ENCODE results near the gene PJVK. TPM values are rescaled to one million over a fixed set of nuclear protein-coding genes. Genes with fewer than 3 reads are reported as not detected.

Gene PJVK
- total RNA-seq, 2 experiments from 2014 or later = 4.0 to 6.9 TPM

DNA sequence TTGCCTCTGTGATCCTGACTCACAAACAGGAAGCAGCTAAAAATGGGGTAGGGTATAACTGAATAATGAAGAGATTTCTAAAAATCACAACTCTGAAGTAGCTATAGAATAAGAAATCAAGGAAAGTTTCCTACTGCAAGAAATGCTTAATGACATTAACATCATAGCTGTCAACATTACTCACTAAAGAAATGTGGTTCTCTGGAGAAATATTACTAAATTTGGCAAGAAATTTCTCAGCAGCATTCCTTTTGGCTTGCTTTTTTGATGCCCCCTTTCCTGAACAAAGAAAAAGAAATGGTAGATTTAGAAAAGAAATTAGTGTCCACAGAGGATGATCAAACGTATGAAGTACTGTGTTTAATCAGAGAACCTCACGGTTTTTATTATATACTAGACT is 9.8 kb upstream of the PJVK start:
- no TSS peak for BruUV-seq (replicated peaks)
- Histone ChIP-seq H4K20me1 (ENCODE audit: insufficient read depth, low read length) (no peaks in the 10 kb centered on the region), H3K27ac (ENCODE audit: low read depth, low read length, poor library complexity, severe bottlenecking) (no peak overlapping the region), H3K36me3 (ENCODE audit: insufficient read depth, low read length) (peaks cover 98% of the 10 kb centered on the region), H3K79me2 (ENCODE audit: insufficient read depth, low read depth, low read length) (no peaks in the 10 kb centered on the region), H3K4me2 (ENCODE audit: low read length) (no peak overlapping the region), H3K4me3 (ENCODE audit: low read depth, low read length, poor library complexity, severe bottlenecking) (no peak overlapping the region), H3K9me3 (ENCODE audit: low read length) (no peaks in the 10 kb centered on the region), H3K9me2 (ENCODE audit: insufficient read depth, low read length) (no peaks in the 10 kb centered on the region), H3K4me1 (ENCODE audit: insufficient read depth, low read length, poor library complexity, severe bottlenecking) (no peaks in the 10 kb centered on the region), H2AFZ (ENCODE audit: low read length) (no peak overlapping the region)
- TF ChIP-seq, protein P1, sequence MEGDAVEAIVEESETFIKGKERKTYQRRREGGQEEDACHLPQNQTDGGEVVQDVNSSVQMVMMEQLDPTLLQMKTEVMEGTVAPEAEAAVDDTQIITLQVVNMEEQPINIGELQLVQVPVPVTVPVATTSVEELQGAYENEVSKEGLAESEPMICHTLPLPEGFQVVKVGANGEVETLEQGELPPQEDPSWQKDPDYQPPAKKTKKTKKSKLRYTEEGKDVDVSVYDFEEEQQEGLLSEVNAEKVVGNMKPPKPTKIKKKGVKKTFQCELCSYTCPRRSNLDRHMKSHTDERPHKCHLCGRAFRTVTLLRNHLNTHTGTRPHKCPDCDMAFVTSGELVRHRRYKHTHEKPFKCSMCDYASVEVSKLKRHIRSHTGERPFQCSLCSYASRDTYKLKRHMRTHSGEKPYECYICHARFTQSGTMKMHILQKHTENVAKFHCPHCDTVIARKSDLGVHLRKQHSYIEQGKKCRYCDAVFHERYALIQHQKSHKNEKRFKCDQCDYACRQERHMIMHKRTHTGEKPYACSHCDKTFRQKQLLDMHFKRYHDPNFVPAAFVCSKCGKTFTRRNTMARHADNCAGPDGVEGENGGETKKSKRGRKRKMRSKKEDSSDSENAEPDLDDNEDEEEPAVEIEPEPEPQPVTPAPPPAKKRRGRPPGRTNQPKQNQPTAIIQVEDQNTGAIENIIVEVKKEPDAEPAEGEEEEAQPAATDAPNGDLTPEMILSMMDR (conservative IDR thresholded peaks at IDR 0.05; ENCODE audit: low read length) = no peak
- no peak for TF ChIP-seq EZH2phosphoT487 (IDR thresholded peaks at IDR 0.05; ENCODE audit: borderline replicate concordance, low read depth, low read length)
- intact Hi-C loops (cut with micrococcal nuclease; ENCODE audit: unreplicated experiment) = no loop called here
- POLR2A ChIA-PET = interaction anchor here (0.6 to 0.9 kb wide), 3 partner anchors 9 to 41 kb away, joined by 3 to 5 read pairs (median 3); no protein-coding TSS in a partner anchor
- CTCF ChIA-PET (ENCODE audit: unreplicated experiment) = interaction anchor here (0.9 to 1.0 kb wide), 2 partner anchors 9 to 26 kb away, joined by 3 to 4 read pairs; no protein-coding TSS in a partner anchor
- no peak for DNase-seq (ENCODE audit: low spot score)

DNA sequence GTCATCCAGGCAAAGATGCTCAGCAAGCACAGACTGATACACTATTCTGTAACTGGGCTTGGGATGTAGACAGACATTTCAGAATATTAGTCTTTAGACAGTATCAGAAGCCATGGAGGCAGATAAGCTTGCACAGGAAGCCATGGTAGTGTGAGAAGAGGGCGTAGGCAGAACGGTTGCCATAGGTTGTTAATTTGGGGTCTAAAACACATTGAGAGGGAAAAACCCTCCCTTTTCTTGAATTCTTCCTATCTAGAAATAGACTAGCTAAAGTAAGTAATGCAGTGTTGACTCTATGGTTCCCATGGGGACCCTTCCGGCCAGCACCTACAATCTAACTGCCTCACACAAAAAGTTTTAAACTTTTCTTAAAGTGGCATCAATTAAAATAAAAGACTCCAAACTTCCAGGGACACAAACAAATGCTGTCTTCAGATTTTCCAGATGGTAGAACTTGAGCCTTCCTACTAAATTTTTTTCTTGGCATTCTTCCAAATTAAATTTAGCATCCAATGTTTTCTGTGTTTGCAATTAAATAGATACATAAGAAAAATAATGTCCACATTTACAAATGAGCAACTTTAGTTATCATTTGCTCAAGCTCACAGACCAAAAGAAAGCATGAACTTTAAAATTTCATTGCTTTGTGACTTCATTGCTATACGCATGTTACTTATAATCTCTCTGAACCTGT is 2.1 kb upstream of the PJVK start:
- H3K4me3 ChIP-seq (ENCODE audit: low read depth, low read length, poor library complexity, severe bottlenecking) = peak overlapping the region; percentile 82
- peak overlapping the region; percentile 85 for H3K4me2 ChIP-seq (ENCODE audit: low read length)
- peaks cover 23% of the 10 kb centered on the region for H3K4me1 ChIP-seq (ENCODE audit: insufficient read depth, low read length, poor library complexity, severe bottlenecking)
- no peak overlapping the region for H2AFZ ChIP-seq (ENCODE audit: low read length)
- ChIA-PET POLR2A (interaction anchor here (0.6 to 2.5 kb wide), 7 partner anchors 8 to 1045 kb away, joined by 3 to 21 read pairs (median 3); no protein-coding TSS in a partner anchor), CTCF (ENCODE audit: unreplicated experiment) (interaction anchor here (1.5 kb wide), 1 partner anchor 34 kb away, joined by 4 read pairs; no protein-coding TSS in a partner anchor)
- peaks cover 34% of the 10 kb centered on the region for H3K79me2 ChIP-seq (ENCODE audit: insufficient read depth, low read depth, low read length)
- peak overlapping the region; percentile 85 for H3K27ac ChIP-seq (ENCODE audit: low read depth, low read length, poor library complexity, severe bottlenecking)
- TSS peak; percentile 56 for BruUV-seq (replicated peaks)
- no peaks in the 10 kb centered on the region for H3K9me2 ChIP-seq (ENCODE audit: insufficient read depth, low read length)
- H3K9me3 ChIP-seq (ENCODE audit: low read length) = no peaks in the 10 kb centered on the region
- intact Hi-C loops (cut with micrococcal nuclease; ENCODE audit: unreplicated experiment) = no loop called here
- DNase-seq (ENCODE audit: low spot score) = peak; percentile 12
- H3K36me3 ChIP-seq (ENCODE audit: insufficient read depth, low read length) = peaks cover 46% of the 10 kb centered on the region
- H4K20me1 ChIP-seq (ENCODE audit: insufficient read depth, low read length) = peaks cover 8% of the 10 kb centered on the region; the same call in 1 of the 2 replicates
- TF ChIP-seq EZH2phosphoT487 (IDR thresholded peaks at IDR 0.05; ENCODE audit: borderline replicate concordance, low read depth, low read length) = no peak
- TF ChIP-seq, protein P1 (conservative IDR thresholded peaks at IDR 0.05; ENCODE audit: low read length) = no peak

Data from OCI-LY7 (cell line).